HG02973 (cell line): ENCODE data around the gene CNNM4.
"Not testable (repeated sequence)": the region's sequence is repeated elsewhere in the genome, so short reads cannot be mapped to it uniquely, and the experiment has no call there.

ENCODE experiments used
- ATAC-seq: cut with Tn5 transposase; IDR thresholded peaks from one replicate; pipeline ENCODE4 v1.9.1; 2021; ENCODE audit warnings: moderate library complexity; ENCODE audit not compliant: unreplicated experiment

Gene CNNM4

GRCh38 chr2:96792772-96793749 is 32.4 kb downstream of the CNNM4 start:
- ATAC-seq: no peak

GRCh38 chr2:96795076-96795475 is 34.4 kb downstream of the CNNM4 start:
- no peak for ATAC-seq

GRCh38 chr2:96796497-96796896 is 35.8 kb downstream of the CNNM4 start:
- ATAC-seq: not testable (repeated sequence)

GRCh38 chr2:96797066-96797625 is 36.4 kb downstream of the CNNM4 start:
- no peak for ATAC-seq

GRCh38 chr2:96798733-96799622 is 38.3 kb downstream of the CNNM4 start:
- ATAC-seq: no peak

- no peak for ATAC-seq
Measured at GRCh38 chr2:96799623-96799935, 38.9 kb downstream of the CNNM4 start.

- ATAC-seq: no peak
Measured at GRCh38 chr2:96800061-96801004, 39.6 kb downstream of the CNNM4 start.

GRCh38 chr2:96801005-96801785 is 40.5 kb downstream of the CNNM4 start:
- no peak for ATAC-seq

GRCh38 chr2:96801786-96802595 is 41.3 kb downstream of the CNNM4 start:
- no peak for ATAC-seq

- ATAC-seq: no peak
Measured at GRCh38 chr2:96802721-96803120, 42.0 kb downstream of the CNNM4 start.

- no peak for ATAC-seq
Measured at GRCh38 chr2:96804986-96805385, 44.3 kb downstream of the CNNM4 start.

- not testable (repeated sequence) for ATAC-seq
Measured at GRCh38 chr2:96805946-96806345, 45.2 kb downstream of the CNNM4 start.

- no peak for ATAC-seq
Measured at GRCh38 chr2:96806468-96807126, 45.9 kb downstream of the CNNM4 start.

GRCh38 chr2:96807127-96807471 is 46.4 kb downstream of the CNNM4 start:
- no peak for ATAC-seq

- ATAC-seq: no peak
Measured at GRCh38 chr2:96808176-96808837, 47.6 kb downstream of the CNNM4 start.

- ATAC-seq: no peak
Measured at GRCh38 chr2:96809216-96809882, 48.6 kb downstream of the CNNM4 start.
